B cell (primary cell): ENCODE data around the gene ELK3. TPM values are rescaled to one million over a fixed set of nuclear protein-coding genes. Genes with fewer than 3 reads are reported as not detected.

Source experiments
- ATAC-seq: fragments of 200-7000 bp; cut with Tn5 transposase; one replicate; pipeline ENCODE4 v1.10.0; 2021; ENCODE audit warnings: low read depth, mild to moderate bottlenecking, moderate number of reproducible peaks, moderate library complexity
- CTCF ChIA-PET: fragments of 350-600 bp; sonication (Branson Sonifier 250); formaldehyde crosslinking; loops from one replicate; lab custom pipeline; 2021; ENCODE audit warnings: antibody characterized with exemption, inconsistent platforms; lab: Charles Lee
- POLR2A ChIA-PET: fragments of 350-600 bp; sonication (Branson Sonifier 250); formaldehyde crosslinking; loops from one replicate; lab custom pipeline; 2021; ENCODE audit warnings: antibody characterized with exemption; lab: Charles Lee
- DNase-seq: peaks from one replicate; pipeline ENCODE4 v3.0.0; 2013
- H2AFZ ChIP-seq: 2 replicates; pipeline ENCODE4 v1.6.1; 2012; ENCODE audit warnings: mild to moderate bottlenecking, low read depth, low read length; ENCODE audit not compliant: insufficient read depth, poor library complexity, severe bottlenecking
- H3K27ac ChIP-seq, 2 donors: 1 replicate in 1 of 2; 2 replicates in 1 of 2; pipeline ENCODE4 v1.5.1; 2012 to 2013; ENCODE audit warnings: low read length in 2 of 2, mild to moderate bottlenecking in 2 of 2, moderate library complexity in 1 of 2
- H3K27me3 ChIP-seq, 4 experiments: fragments of 200-600 bp in 1 of 4; sonication (generic) in 1 of 4; replicated peaks in 1 of 4; 1 replicate in 2 of 4; 2 replicates in 2 of 4; pipeline versions ENCODE4 v1.6.1 to v1.7.0; 2013 to 2016; ENCODE audit warnings: low read length in 3 of 4, mild to moderate bottlenecking in 2 of 4, mixed read lengths in 1 of 4, moderate library complexity in 1 of 4; ENCODE audit not compliant: insufficient read depth in 4 of 4, control insufficient read depth in 3 of 4; ENCODE audit errors: control extremely low read depth in 1 of 4
- H3K36me3 ChIP-seq, 2 experiments: replicated peaks in 1 of 2; 1 replicate in 1 of 2; 2 replicates in 1 of 2; pipeline versions ENCODE4 v1.6.1 to v1.7.1; 2013; ENCODE audit warnings: low read length in 1 of 2; ENCODE audit not compliant: insufficient read depth in 2 of 2, control insufficient read depth in 1 of 2; ENCODE audit errors: control extremely low read depth in 1 of 2, extremely low read depth in 1 of 2
- H3K4me1 ChIP-seq, 2 donors: fragments of 200-600 bp in 1 of 2; sonication (generic) in 1 of 2; 1 replicate in 1 of 2; 2 replicates in 1 of 2; pipeline versions ENCODE4 v1.5.1 to v1.6.1; 2013 to 2017; ENCODE audit warnings: low read length in 2 of 2; ENCODE audit not compliant: control insufficient read depth in 2 of 2, insufficient read depth in 2 of 2
- H3K4me2 ChIP-seq: replicated peaks from 2 replicates; pipeline ENCODE3; 2012; ENCODE audit warnings: mild to moderate bottlenecking, low read depth, low read length; ENCODE audit not compliant: poor library complexity, severe bottlenecking
- H3K4me3 ChIP-seq, 5 experiments: fragments of 200-600 bp in 1 of 5; sonication (generic) in 1 of 5; 1 replicate in 3 of 5; 2 replicates in 2 of 5; pipeline versions ENCODE4 v1.5.1 to v1.7.0; 2011 to 2016; ENCODE audit warnings: low read length in 4 of 5, mild to moderate bottlenecking in 4 of 5, low read depth in 2 of 5, control low read depth in 1 of 5, moderate library complexity in 1 of 5; ENCODE audit not compliant: insufficient read depth in 1 of 5; ENCODE audit errors: control extremely low read depth in 1 of 5, extremely low read depth in 1 of 5
- H3K79me2 ChIP-seq: fragments of 200-600 bp; sonication (generic); one replicate; pipeline ENCODE4 v1.6.0; 2016; ENCODE audit warnings: low read length; ENCODE audit not compliant: control insufficient read depth, insufficient read depth
- H3K9ac ChIP-seq: fragments of 200-600 bp; sonication (generic); 2 replicates; pipeline ENCODE4 v1.6.1; 2017; ENCODE audit warnings: mild to moderate bottlenecking, low read length, moderate library complexity
- H3K9me3 ChIP-seq, 3 donors: one replicate each; pipeline versions ENCODE4 v1.6.1 to v1.7.1; 2013; ENCODE audit warnings: low read length in 2 of 3; ENCODE audit not compliant: control insufficient read depth in 2 of 3, insufficient read depth in 1 of 3; ENCODE audit errors: control extremely low read depth in 1 of 3
- H4K20me1 ChIP-seq: 2 replicates; pipeline ENCODE4 v1.6.0; 2012; ENCODE audit warnings: mild to moderate bottlenecking, low read length; ENCODE audit not compliant: insufficient read depth, control insufficient read depth, poor library complexity, severe bottlenecking
- H3K27ac Mint-ChIP-seq: one replicate; pipeline ENCODE4 v1.8.0; 2021; ENCODE audit warnings: mixed read lengths
- H3K27me3 Mint-ChIP-seq: one replicate; pipeline ENCODE4 v1.8.0; 2021; ENCODE audit warnings: mixed read lengths
- H3K4me1 Mint-ChIP-seq: one replicate; pipeline ENCODE4 v1.8.0; 2021; ENCODE audit warnings: mixed read lengths
- H3K4me3 Mint-ChIP-seq: one replicate; pipeline ENCODE4 v1.8.0; 2021; ENCODE audit warnings: mixed read lengths
- H3K9me3 Mint-ChIP-seq: one replicate; pipeline ENCODE4 v1.8.0; 2022; ENCODE audit warnings: mixed read lengths; ENCODE audit not compliant: insufficient read depth
- EZH2 ChIP-seq: IDR thresholded peaks from 2 replicates; pipeline ENCODE4 v1.6.1; 2012; ENCODE audit warnings: borderline replicate concordance, low read depth, mild to moderate bottlenecking, moderate library complexity, low read length; ENCODE audit not compliant: insufficient read depth, poor library complexity, severe bottlenecking
- WGBS: methylation state at CpG from one replicate; pipeline ENCODE4 v1.1.5; 2013; ENCODE audit warnings: missing lambda C conversion rate; ENCODE audit not compliant: insufficient coverage; 5-methylcytosine and 5-hydroxymethylcytosine counted together
- intact Hi-C: fragments of 100-400 bp; cut with micrococcal nuclease; formaldehyde crosslinking; loops from one replicate; pipeline ENCODE4 v1.10.0; 2022
- polyA plus RNA-seq: library from polyadenylated mRNA; depleted of rRNA; stranded (reverse); fragments of >200 nt; gene quantifications from 2 replicates; pipeline ENCODE4 v1.2.3, GENCODE V29; 2012
- total RNA-seq, 2 donors: library from RNA; stranded (reverse); fragments of 120-200 nt in 1 of 2; gene quantifications; 1 replicate in 1 of 2; 2 replicates in 1 of 2; pipeline versions ENCODE4 v1.2.3 to v1.2.4, GENCODE V29; 2013 to 2022
- TF ChIP-seq, protein P1 (sequence below): fragments of 200-600 bp; IDR thresholded peaks from one replicate; pipeline ENCODE4 v1.8.0; 2022; ENCODE audit warnings: antibody characterized with exemption, mild to moderate bottlenecking

ELK3 gene
- total and polyA plus RNA-seq, 2 donors (not counting 1 experiment from before 2014, with no cell fraction given), result 10.5 to 87.1 TPM

- H2AFZ ChIP-seq, result no peak overlapping the region
- Mint-ChIP-seq H3K4me3 (no peak overlapping the region), H3K4me1 (peaks cover 3% of the 10 kb centered on the region), H3K27me3 (no peaks in the 10 kb centered on the region), H3K27ac (no peak overlapping the region), H3K9me3 (no peaks in the 10 kb centered on the region)
- no peak overlapping the region for H3K9ac ChIP-seq
- ATAC-seq (no peak), DNase-seq (no peak)
- no peaks in the 10 kb centered on the region for H3K36me3 ChIP-seq
- no peak overlapping the region for H3K4me2 ChIP-seq
- H3K4me3 ChIP-seq, result no peak overlapping the region
- POLR2A ChIA-PET, result no interaction called here
- peaks cover under 1 to 3% of the 10 kb centered on the region in 2 donors for H3K4me1 ChIP-seq
- TF ChIP-seq EZH2, result no peak
- WGBS, result 94% methylated on average over 6 of the region's 14 CpGs
- H3K9me3 ChIP-seq, result no peaks in the 10 kb centered on the region
- no peaks in the 10 kb centered on the region for H3K27me3 ChIP-seq
- H3K79me2 ChIP-seq, result no peaks in the 10 kb centered on the region
- H3K27ac ChIP-seq, result no peak overlapping the region
- no peaks in the 10 kb centered on the region for H4K20me1 ChIP-seq
- CTCF ChIA-PET, result no interaction called here
- intact Hi-C loops, result no loop called here
Observed at GRCh38 chr12:96164951-96165811, 29.0 kb upstream of the ELK3 start.

GRCh38 chr12:96166765-96167164, 27.4 kb upstream of the ELK3 start:
- CTCF ChIA-PET, result interaction anchor here (1.4 to 1.5 kb wide), 2 partner anchors 48 to 155 kb away, joined by 4 to 5 read pairs; no protein-coding TSS in a partner anchor
- Histone ChIP-seq H3K9me3 (no peaks in the 10 kb centered on the region), H2AFZ (no peak overlapping the region), H3K4me2 (no peak overlapping the region), H3K9ac (no peak overlapping the region), H3K27me3 (no peaks in the 10 kb centered on the region), H3K36me3 (no peaks in the 10 kb centered on the region), H4K20me1 (no peaks in the 10 kb centered on the region), H3K79me2 (no peaks in the 10 kb centered on the region), H3K4me1 (peaks cover 5 to 9% of the 10 kb centered on the region in 2 donors), H3K4me3 (no peak overlapping the region), H3K27ac (no peak overlapping the region)
- no peaks in the 10 kb centered on the region for H3K27me3 Mint-ChIP-seq
- H3K9me3 Mint-ChIP-seq, result no peaks in the 10 kb centered on the region
- WGBS, result 100% methylated on average over 2 of the region's 2 CpGs
- peaks cover 8% of the 10 kb centered on the region for H3K4me1 Mint-ChIP-seq
- TF ChIP-seq EZH2, result no peak
- TF ChIP-seq, protein P1, sequence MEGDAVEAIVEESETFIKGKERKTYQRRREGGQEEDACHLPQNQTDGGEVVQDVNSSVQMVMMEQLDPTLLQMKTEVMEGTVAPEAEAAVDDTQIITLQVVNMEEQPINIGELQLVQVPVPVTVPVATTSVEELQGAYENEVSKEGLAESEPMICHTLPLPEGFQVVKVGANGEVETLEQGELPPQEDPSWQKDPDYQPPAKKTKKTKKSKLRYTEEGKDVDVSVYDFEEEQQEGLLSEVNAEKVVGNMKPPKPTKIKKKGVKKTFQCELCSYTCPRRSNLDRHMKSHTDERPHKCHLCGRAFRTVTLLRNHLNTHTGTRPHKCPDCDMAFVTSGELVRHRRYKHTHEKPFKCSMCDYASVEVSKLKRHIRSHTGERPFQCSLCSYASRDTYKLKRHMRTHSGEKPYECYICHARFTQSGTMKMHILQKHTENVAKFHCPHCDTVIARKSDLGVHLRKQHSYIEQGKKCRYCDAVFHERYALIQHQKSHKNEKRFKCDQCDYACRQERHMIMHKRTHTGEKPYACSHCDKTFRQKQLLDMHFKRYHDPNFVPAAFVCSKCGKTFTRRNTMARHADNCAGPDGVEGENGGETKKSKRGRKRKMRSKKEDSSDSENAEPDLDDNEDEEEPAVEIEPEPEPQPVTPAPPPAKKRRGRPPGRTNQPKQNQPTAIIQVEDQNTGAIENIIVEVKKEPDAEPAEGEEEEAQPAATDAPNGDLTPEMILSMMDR, result no peak
- H3K4me3 Mint-ChIP-seq, result no peak overlapping the region
- intact Hi-C loops, result no loop called here
- DNase-seq, result no peak
- no peak for ATAC-seq
- POLR2A ChIA-PET, result no interaction called here
- no peak overlapping the region for H3K27ac Mint-ChIP-seq
